Adrenal gland (tissue), 5 donors: ENCODE measurements around the gene TMEM234.

Source experiments
- CTCF ChIP-seq, 6 experiments: fragments of 450-650 bp in 4 of 6; fragments of 200-600 bp in 2 of 6; sonication (generic) in 1 of 6; IDR thresholded peaks; 1 replicate in 5 of 6; 2 replicates in 1 of 6; pipeline versions ENCODE4 v1.5.1 to v1.8.0; 2016 to 2021; ENCODE audit warnings: antibody characterized with exemption in 6 of 6, mild to moderate bottlenecking in 2 of 6, moderate library complexity in 1 of 6
- POLR2A ChIP-seq, 2 donors: fragments of 450-650 bp; IDR thresholded peaks; one replicate each; pipeline ENCODE4 v1.6.1; 2017; ENCODE audit warnings: antibody characterized with exemption in 2 of 2, mild to moderate bottlenecking in 2 of 2, moderate library complexity in 1 of 2
- donor health status: DM: no; HTN: no; CAD: no.

DNA sequence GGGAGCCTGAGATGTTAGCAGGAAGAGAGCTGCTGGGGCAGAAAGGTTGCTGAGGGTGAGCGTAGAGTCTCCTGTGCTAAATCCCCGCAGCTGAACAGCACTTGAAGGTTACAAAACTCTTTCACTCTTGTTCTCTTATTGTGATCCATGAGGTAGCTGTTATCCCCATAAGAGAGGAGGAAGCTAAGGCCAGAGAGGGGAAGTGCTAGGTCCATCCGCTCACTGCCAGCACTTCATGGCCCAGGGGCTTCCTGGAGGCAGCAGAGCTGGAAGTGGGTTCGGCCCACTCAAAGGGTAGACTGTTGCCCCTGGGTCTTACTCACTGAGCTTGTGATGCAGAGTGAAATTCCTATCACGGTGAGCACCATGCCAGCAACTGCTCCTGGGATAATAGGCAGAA lies 5.6 kb downstream of the TMEM234 start:
- TF ChIP-seq CTCF (IDR thresholded peaks at IDR 0.05) (no peak), POLR2A (IDR thresholded peaks at IDR 0.05) (no peak)
